Upper lobe of left lung (tissue), 6 donors: ENCODE measurements around the gene SMPX. TPM values are rescaled to one million over a fixed set of nuclear protein-coding genes. Genes with fewer than 3 reads are reported as not detected.

Source experiments
- ATAC-seq, 2 donors: fragments of 200-7000 bp; cut with Tn5 transposase; one replicate each; pipeline ENCODE4 v1.9.1; 2022; ENCODE audit warnings: mild to moderate bottlenecking in 2 of 2, moderate library complexity in 2 of 2; ENCODE audit not compliant: low FRiP score in 2 of 2
- DNase-seq, 2 donors: peaks; one replicate each; pipeline ENCODE4 v3.0.0-alpha.2; 2019 to 2020
- H3K27ac ChIP-seq, 4 donors: fragments of 200-600 bp; sonication (generic); one replicate each; pipeline ENCODE4 v1.5.1; 2016 to 2019
- H3K27me3 ChIP-seq, 4 donors: fragments of 200-600 bp; sonication (generic); one replicate each; pipeline ENCODE4 v1.5.1; 2017 to 2019
- H3K36me3 ChIP-seq, 4 donors: fragments of 200-600 bp; sonication (generic); one replicate each; pipeline ENCODE4 v1.5.1; 2016 to 2019
- H3K4me1 ChIP-seq, 4 donors: fragments of 200-600 bp; sonication (generic); one replicate each; pipeline ENCODE4 v1.5.1; 2018 to 2019
- H3K4me3 ChIP-seq, 4 donors: fragments of 200-600 bp; sonication (generic); one replicate each; pipeline ENCODE4 v1.5.1; 2017 to 2019; ENCODE audit warnings: mild to moderate bottlenecking in 2 of 4, moderate library complexity in 1 of 4
- H3K9me3 ChIP-seq, 4 donors: fragments of 200-600 bp; sonication (generic); one replicate each; pipeline ENCODE4 v1.5.1; 2018 to 2019
- CTCF ChIP-seq, 6 experiments: fragments of 450-650 bp in 4 of 6; fragments of 200-600 bp in 2 of 6; sonication (generic) in 2 of 6; IDR thresholded peaks; one replicate each; pipeline ENCODE4 v1.5.1; 2016 to 2019; ENCODE audit warnings: antibody characterized with exemption in 6 of 6
- EP300 ChIP-seq, 4 donors: sonication (generic); formaldehyde crosslinking; IDR thresholded peaks; one replicate each; pipeline ENCODE4 v1.5.1; 2017; ENCODE audit warnings: antibody characterized with exemption in 4 of 4, control low read depth in 2 of 4
- POLR2A ChIP-seq, 4 donors: fragments of 450-650 bp; IDR thresholded peaks; one replicate each; pipeline ENCODE4 v1.5.1; 2016 to 2017; ENCODE audit warnings: antibody characterized with exemption in 4 of 4, mild to moderate bottlenecking in 2 of 4
- POLR2AphosphoS5 ChIP-seq, 2 donors: sonication (generic); formaldehyde crosslinking; IDR thresholded peaks; one replicate each; pipeline ENCODE4 v1.5.1; 2017; ENCODE audit warnings: antibody characterized with exemption in 2 of 2
- WGBS, 2 donors: methylation state at CpG; one replicate each; pipeline ENCODE4 v1.1.5; 2017 to 2018; 5-methylcytosine and 5-hydroxymethylcytosine counted together
- total RNA-seq, 6 donors: library from RNA; depleted of rRNA in 4 of 6; stranded (reverse); fragments of >200 nt in 4 of 6; gene quantifications; one replicate each; pipeline versions ENCODE4 v1.1.0 to v1.2.1, GENCODE V29; 2016 to 2021
- donor health status: DM: no; HTN: no; CAD: no; lungs with moderate emphysema.
- donor health status: DM: no; HTN: yes; CAD: no; lungs with severe emphysema.

The SMPX gene
- total RNA-seq, 6 donors from 2014 or later = 2.4 TPM; not detected in 5

DNA sequence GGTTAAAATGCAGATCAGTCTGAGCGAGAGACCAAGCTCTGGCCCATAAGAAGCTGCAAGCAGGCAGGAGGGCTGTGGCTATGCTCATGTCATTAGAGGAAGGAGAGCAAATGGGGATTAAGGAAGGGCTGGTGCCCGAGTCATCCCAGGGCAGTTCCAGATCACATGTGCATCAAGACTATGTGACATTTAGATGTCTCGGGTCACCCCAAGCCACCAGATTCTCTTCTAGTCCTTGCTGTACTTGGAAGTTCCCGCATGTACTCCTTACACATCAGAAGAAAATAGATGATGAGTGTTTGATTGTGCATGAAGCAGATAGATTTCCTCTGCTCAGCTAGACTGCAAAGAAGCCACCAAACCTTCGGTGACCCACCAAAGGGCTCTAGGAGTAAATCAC is 57.6 kb downstream of the SMPX start:
- no peak overlapping the region for H3K27ac ChIP-seq
- no peak for TF ChIP-seq EP300 (IDR thresholded peaks at IDR 0.05)
- TF ChIP-seq POLR2A (IDR thresholded peaks at IDR 0.05) = no peak
- TF ChIP-seq POLR2AphosphoS5 (IDR thresholded peaks at IDR 0.05) = no peak
- no peak for TF ChIP-seq CTCF (IDR thresholded peaks at IDR 0.05)
- no peaks in the 10 kb centered on the region for H3K4me1 ChIP-seq
- H3K36me3 ChIP-seq = no peaks in the 10 kb centered on the region
- DNase-seq (no peak), ATAC-seq (no peak)
- H3K9me3 ChIP-seq = no peaks in the 10 kb centered on the region
- 68 to 97% methylated on average over 2 to 5 of the region's 5 CpGs for WGBS, 2 donors
- H3K27me3 ChIP-seq = no peaks in the 10 kb centered on the region
- H3K4me3 ChIP-seq = no peak overlapping the region

DNA sequence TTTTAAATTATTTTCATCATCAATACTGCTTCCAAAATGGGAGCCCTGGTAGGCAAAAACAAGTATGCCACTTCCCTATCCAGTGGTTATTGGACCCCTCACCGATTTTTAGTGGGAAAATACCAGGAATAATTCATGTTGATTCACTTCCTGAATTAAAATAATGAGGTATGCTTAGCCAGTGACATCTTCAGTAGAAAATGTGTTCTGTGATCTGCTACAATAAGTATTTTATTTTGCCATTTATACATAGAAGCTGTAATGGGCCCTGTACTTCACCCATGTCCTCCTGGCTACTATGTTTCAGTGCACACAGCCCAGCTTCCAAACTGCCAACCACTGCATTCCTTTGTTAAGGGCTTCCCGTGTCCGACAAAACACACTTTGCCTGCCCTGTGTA is 58.8 kb downstream of the SMPX start:
- Histone ChIP-seq H3K36me3 (no peaks in the 10 kb centered on the region), H3K27me3 (no peaks in the 10 kb centered on the region), H3K27ac (no peak overlapping the region), H3K4me3 (no peak overlapping the region), H3K4me1 (no peaks in the 10 kb centered on the region), H3K9me3 (no peaks in the 10 kb centered on the region)
- WGBS, 2 donors = 55 to 75% methylated on average over 3 of the region's 3 CpGs
- no peak for ATAC-seq
- DNase-seq = no peak
- TF ChIP-seq POLR2A (IDR thresholded peaks at IDR 0.05) (no peak), EP300 (IDR thresholded peaks at IDR 0.05) (no peak), CTCF (IDR thresholded peaks at IDR 0.05) (no peak), POLR2AphosphoS5 (IDR thresholded peaks at IDR 0.05) (no peak)

DNA sequence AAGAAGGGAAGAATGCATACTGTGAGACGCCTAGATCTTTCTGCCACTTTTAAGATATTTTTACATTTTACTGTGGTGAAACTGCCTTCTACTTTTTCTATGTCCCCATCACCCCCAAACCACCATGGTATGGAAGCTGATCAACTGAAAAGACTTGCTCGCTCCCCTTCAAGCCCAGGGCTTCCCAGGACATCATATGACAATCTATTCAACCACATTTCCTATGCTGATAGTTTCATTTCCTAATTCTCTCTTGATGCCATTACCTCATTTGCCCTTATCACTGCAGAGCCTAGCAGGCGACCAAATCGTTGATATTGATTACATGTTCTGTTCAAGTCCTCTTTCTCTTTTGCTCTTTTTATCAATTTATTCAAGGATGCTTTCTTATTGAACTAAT is 59.6 kb downstream of the SMPX start:
- Histone ChIP-seq H3K27ac (no peak overlapping the region), H3K27me3 (no peaks in the 10 kb centered on the region), H3K4me1 (no peaks in the 10 kb centered on the region), H3K9me3 (no peaks in the 10 kb centered on the region), H3K36me3 (no peaks in the 10 kb centered on the region), H3K4me3 (no peak overlapping the region)
- ATAC-seq (no peak), DNase-seq (no peak)
- no peak for TF ChIP-seq CTCF (IDR thresholded peaks at IDR 0.05)
- TF ChIP-seq POLR2A (IDR thresholded peaks at IDR 0.05) = no peak
- TF ChIP-seq POLR2AphosphoS5 (IDR thresholded peaks at IDR 0.05) = no peak
- no peak for TF ChIP-seq EP300 (IDR thresholded peaks at IDR 0.05)
- 57 to 61% methylated on average over 4 of the region's 4 CpGs for WGBS, 2 donors

DNA sequence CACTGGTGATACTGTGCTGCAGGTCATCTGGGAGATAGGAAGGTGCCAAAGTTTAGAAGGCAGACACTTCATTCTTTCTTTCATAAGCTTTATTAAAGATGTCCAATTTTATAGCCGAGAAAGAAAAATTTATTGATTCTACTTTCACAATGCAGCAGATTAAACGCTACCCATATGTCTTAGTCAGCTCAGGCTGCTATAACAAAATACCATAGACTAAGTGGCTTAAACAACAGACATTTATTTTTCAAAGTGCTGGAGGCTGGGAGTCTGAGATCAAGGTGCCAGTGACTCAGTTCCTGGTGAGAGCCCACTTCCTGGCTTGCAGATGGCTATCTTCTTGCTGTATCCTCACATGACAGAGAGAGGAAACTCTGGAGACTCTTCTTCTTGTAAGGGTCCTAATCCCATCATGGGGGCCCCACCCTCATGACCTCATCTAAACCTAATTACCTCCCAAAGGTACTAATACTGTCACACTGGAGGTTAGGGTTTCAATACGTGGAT is 66.4 kb downstream of the SMPX start:
- Histone ChIP-seq H3K4me3 (no peak overlapping the region), H3K27me3 (no peaks in the 10 kb centered on the region), H3K27ac (no peak overlapping the region), H3K9me3 (no peaks in the 10 kb centered on the region), H3K4me1 (no peaks in the 10 kb centered on the region), H3K36me3 (no peaks in the 10 kb centered on the region)
- ATAC-seq (no peak), DNase-seq (no peak)
- 83 to 91% methylated on average over 3 of the region's 3 CpGs for whole genome bisulfite sequencing, 2 donors
- TF ChIP-seq CTCF (IDR thresholded peaks at IDR 0.05) = no peak
- no peak for TF ChIP-seq POLR2AphosphoS5 (IDR thresholded peaks at IDR 0.05)
- no peak for TF ChIP-seq EP300 (IDR thresholded peaks at IDR 0.05)
- TF ChIP-seq POLR2A (IDR thresholded peaks at IDR 0.05) = no peak

DNA sequence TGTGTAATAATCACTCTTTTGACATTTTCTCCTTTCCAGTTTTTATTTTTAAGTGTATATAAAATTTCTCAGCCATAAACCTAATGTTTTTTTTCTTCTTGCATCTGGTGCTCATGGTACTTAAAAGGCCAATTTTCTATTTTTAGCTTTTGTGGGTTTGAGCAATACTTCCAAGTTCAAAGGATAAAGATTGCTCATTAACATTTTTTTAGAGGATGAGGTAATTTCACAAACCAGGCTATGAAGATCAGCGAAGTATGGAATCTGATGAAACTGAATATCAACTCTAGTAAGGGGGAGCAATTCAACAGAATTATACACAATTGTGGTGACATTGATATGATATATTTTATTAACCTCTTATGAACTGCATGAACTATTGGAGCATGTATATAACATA is 74.0 kb downstream of the SMPX start:
- Histone ChIP-seq H3K4me1 (no peaks in the 10 kb centered on the region), H3K4me3 (no peak overlapping the region), H3K9me3 (no peaks in the 10 kb centered on the region), H3K36me3 (no peaks in the 10 kb centered on the region), H3K27ac (no peak overlapping the region), H3K27me3 (no peaks in the 10 kb centered on the region)
- TF ChIP-seq POLR2AphosphoS5 (IDR thresholded peaks at IDR 0.05) (no peak), EP300 (IDR thresholded peaks at IDR 0.05) (no peak), POLR2A (IDR thresholded peaks at IDR 0.05) (no peak), CTCF (IDR thresholded peaks at IDR 0.05) (no peak)
- ATAC-seq (no peak), DNase-seq (no peak)
- WGBS, 2 donors = 54 to 75% methylated on average over 1 of the region's 1 CpG
